K562 (cell line): ENCODE results near the gene CFAP126. TPM values are rescaled to one million over a fixed set of nuclear protein-coding genes. Genes with fewer than 3 reads are reported as not detected.

Experiments used
- CHD2 ChIP-seq: IDR thresholded peaks from 2 replicates; pipeline ENCODE4 v1.6.1; 2011; ENCODE audit warnings: low read depth, low read length
- CHD7 ChIP-seq: fragments of 200-600 bp; sonication (generic); IDR thresholded peaks from one replicate; pipeline ENCODE4 v1.6.1; 2012; ENCODE audit warnings: mild to moderate bottlenecking, low read depth, low read length, inconsistent platforms
- CREB3L1 ChIP-seq: fragments of 450-650 bp; IDR thresholded peaks from 2 replicates; pipeline ENCODE4 v1.6.1; 2014; ENCODE audit warnings: low read depth, mild to moderate bottlenecking, moderate library complexity, borderline replicate concordance
- EZH2 ChIP-seq: IDR thresholded peaks from 2 replicates; pipeline ENCODE4 v1.6.1; 2012; ENCODE audit warnings: low read depth, mild to moderate bottlenecking, inconsistent platforms, low read length, borderline replicate concordance
- MAFG ChIP-seq: fragments of 450-650 bp; conservative IDR thresholded peaks from 2 replicates; pipeline ENCODE4 v1.6.1; 2016; ENCODE audit warnings: missing genetic modification characterization, missing compliant biosample characterization
- MECOM ChIP-seq: fragments of 250-450 bp; sonication (Bioruptor Pico); IDR thresholded peaks from 2 replicates; pipeline ENCODE4 v1.8.0; 2022; ENCODE audit warnings: inconsistent platforms
- TEAD4 ChIP-seq, 2 experiments: sonication (generic) in 1 of 2; formaldehyde crosslinking in 1 of 2; IDR thresholded peaks; 2 replicates each; pipeline versions ENCODE4 v1.6.1 to v1.8.0; 2012 to 2022; ENCODE audit warnings: borderline replicate concordance in 1 of 2, inconsistent platforms in 1 of 2, low read length in 1 of 2, mild to moderate bottlenecking in 1 of 2, missing genetic modification reagents in 1 of 2
- ZBTB34 ChIP-seq: fragments of 250-450 bp; sonication (Bioruptor Pico); IDR thresholded peaks from 2 replicates; pipeline ENCODE4 v1.8.0; 2021; ENCODE audit warnings: mild to moderate bottlenecking, moderate library complexity
- ZEB2 ChIP-seq: fragments of 450-650 bp; IDR thresholded peaks from 2 replicates; pipeline ENCODE4 v1.6.1; 2016
- ZNF133 ChIP-seq: fragments of 250-450 bp; sonication (Bioruptor Pico); IDR thresholded peaks from 2 replicates; pipeline ENCODE4 v1.4.0; 2020; ENCODE audit warnings: mild to moderate bottlenecking
- ZNF785 ChIP-seq: fragments of 250-450 bp; sonication (Bioruptor Pico); IDR thresholded peaks from 2 replicates; pipeline ENCODE4 v1.4.0; 2020; ENCODE audit warnings: mild to moderate bottlenecking
- polyA plus RNA-seq, 8 experiments: library from polyadenylated mRNA; depleted of rRNA in 4 of 8; stranded (reverse) in 5 of 8; unstranded in 3 of 8; fragments of >200 nt; fragmentation: Nextera tagmentation in 2 of 8; fragmentation: Illumina TruSeq in 1 of 8; extraction: Ambion mirVana in 2 of 8; extraction: Trizol in 1 of 8; gene quantifications; 2 replicates each; pipeline versions ENCODE4 v1.2.1 to v1.2.3, GENCODE V29; 2011 to 2014; ENCODE audit warnings: inconsistent platforms in 1 of 8, missing spikeins in 1 of 8
- total RNA-seq, 7 experiments: library from RNA; depleted of rRNA in 6 of 7; stranded (reverse); fragments of >200 nt in 6 of 7; fragmentation: Illumina TruSeq in 2 of 7; extraction: Trizol in 2 of 7; gene quantifications; 2 replicates each; pipeline versions ENCODE4 v1.2.1 to v1.2.3, GENCODE V29; 2011 to 2021; ENCODE audit warnings: low replicate concordance in 1 of 7

The CFAP126 gene
- total and polyA plus RNA-seq, 9 of the 15 experiments (the other 6 are each of a cell fraction or from before 2014, with no cell fraction given), result not detected

GRCh38 chr1:161399257-161399998 lies 31.8 kb upstream of the CFAP126 start (continued):
- TF ChIP-seq CHD7 (no peak), CHD2 (0 out of 2 replicates have a peak, but pooled peaks have one; percentile 43), EZH2 (no peak), CREB3L1 (peak; percentile 82), MAFG (no peak), TEAD4 (IDR thresholded peaks at IDR 0.05; ENCODE audit: low read length) (peak; percentile 80), TEAD4 (CRISPR knock-in tag; IDR thresholded peaks at IDR 0.05; ENCODE audit: borderline replicate concordance) (no peak), ZEB2 (no peak), MECOM (CRISPR knock-in tag) (no peak), ZBTB34 (CRISPR knock-in tag) (no peak), ZNF785 (CRISPR knock-in tag) (no peak), ZNF133 (CRISPR knock-in tag) (no peak)
